Measurements from ENCODE around the gene SOX9.

- no peak for TF ChIP-seq CTCF (IDR thresholded peaks at IDR 0.05)
- TF ChIP-seq POLR2A (IDR thresholded peaks at IDR 0.05), result no peak
Measured at GRCh38 chr17:72146371-72146770, 25.6 kb downstream of the SOX9 start.

All from testis (tissue), 2 donors.